ENCODE data around the gene ZNF423.

Gene ZNF423

GRCh38 chr16:49464877-49465504 lies 390.9 kb downstream of the ZNF423 start:
- DNase-seq = peak; percentile 16 to 20

GRCh38 chr16:49464093-49464492 lies 391.8 kb downstream of the ZNF423 start:
- DNase-seq = peak in 1 of 2 donors; percentile 9

GRCh38 chr16:49463529-49463928 lies 392.4 kb downstream of the ZNF423 start:
- peak; percentile 40 to 67 for DNase-seq

- peak in 1 of 2 donors; percentile 14 for DNase-seq
These were observed 392.9 kb downstream of the ZNF423 start for GRCh38 chr16:49462989-49463371.

- peak in 1 of 2 donors; percentile 13 for DNase-seq
These were observed 393.4 kb downstream of the ZNF423 start for GRCh38 chr16:49462362-49462988.

- peak in 1 of 2 donors; percentile 13 for DNase-seq
These were observed 394.4 kb downstream of the ZNF423 start for GRCh38 chr16:49461517-49461951.

- DNase-seq = peak in 1 of 2 donors; percentile 10
These were observed 395.0 kb downstream of the ZNF423 start for GRCh38 chr16:49460786-49461470.

GRCh38 chr16:49459953-49460735 lies 395.8 kb downstream of the ZNF423 start:
- peak in 1 of 2 donors; percentile 8 for DNase-seq

GRCh38 chr16:49458656-49459445 lies 397.1 kb downstream of the ZNF423 start:
- DNase-seq = no peak

- DNase-seq = peak in 1 of 2 donors; percentile 11
These were observed 397.7 kb downstream of the ZNF423 start for GRCh38 chr16:49458243-49458642.

GRCh38 chr16:49457196-49457595 lies 398.7 kb downstream of the ZNF423 start:
- DNase-seq = peak in 1 of 2 donors; percentile 13

- no peak for DNase-seq
These were observed 399.1 kb downstream of the ZNF423 start for GRCh38 chr16:49456763-49457162.

GRCh38 chr16:49455991-49456745 lies 399.7 kb downstream of the ZNF423 start:
- DNase-seq = no peak

GRCh38 chr16:49455181-49455990 lies 400.5 kb downstream of the ZNF423 start:
- DNase-seq = no peak

- no peak for DNase-seq
These were observed 401.3 kb downstream of the ZNF423 start for GRCh38 chr16:49454426-49455180.

GRCh38 chr16:49453983-49454382 lies 401.9 kb downstream of the ZNF423 start:
- DNase-seq = no peak

- no peak for DNase-seq
These were observed 402.9 kb downstream of the ZNF423 start for GRCh38 chr16:49453021-49453420.

GRCh38 chr16:49452578-49452977 lies 403.3 kb downstream of the ZNF423 start:
- DNase-seq = no peak

GRCh38 chr16:49452108-49452507 lies 403.8 kb downstream of the ZNF423 start:
- no peak for DNase-seq

GRCh38 chr16:49446805-49447204 lies 409.1 kb downstream of the ZNF423 start:
- DNase-seq = no peak

All from stimulated activated CD4-positive, alpha-beta T cell treated with anti-CD3 and anti-CD28 coated beads, Interleukin-2, amount 100 ng/mL, for 24 hours (primary cell).